Upper lobe of left lung (tissue), 6 donors: ENCODE measurements around the gene CCDC160. TPM values are rescaled to one million over a fixed set of nuclear protein-coding genes. Genes with fewer than 3 reads are reported as not detected.
"Not testable (repeated sequence)": the region's sequence is repeated elsewhere in the genome, so short reads cannot be mapped to it uniquely, and the experiment has no call there.

Experiments used
- ATAC-seq, 2 donors: fragments of 200-7000 bp; cut with Tn5 transposase; one replicate each; pipeline ENCODE4 v1.9.1; 2022; ENCODE audit warnings: mild to moderate bottlenecking in 2 of 2, moderate library complexity in 2 of 2; ENCODE audit not compliant: low FRiP score in 2 of 2
- DNase-seq, 2 donors: peaks; one replicate each; pipeline ENCODE4 v3.0.0-alpha.2; 2019 to 2020
- H3K27ac ChIP-seq, 4 donors: fragments of 200-600 bp; sonication (generic); one replicate each; pipeline ENCODE4 v1.5.1; 2016 to 2019
- H3K27me3 ChIP-seq, 4 donors: fragments of 200-600 bp; sonication (generic); one replicate each; pipeline ENCODE4 v1.5.1; 2017 to 2019
- H3K36me3 ChIP-seq, 4 donors: fragments of 200-600 bp; sonication (generic); one replicate each; pipeline ENCODE4 v1.5.1; 2016 to 2019
- H3K4me1 ChIP-seq, 4 donors: fragments of 200-600 bp; sonication (generic); one replicate each; pipeline ENCODE4 v1.5.1; 2018 to 2019
- H3K4me3 ChIP-seq, 4 donors: fragments of 200-600 bp; sonication (generic); one replicate each; pipeline ENCODE4 v1.5.1; 2017 to 2019; ENCODE audit warnings: mild to moderate bottlenecking in 2 of 4, moderate library complexity in 1 of 4
- H3K9me3 ChIP-seq, 4 donors: fragments of 200-600 bp; sonication (generic); one replicate each; pipeline ENCODE4 v1.5.1; 2018 to 2019
- CTCF ChIP-seq, 6 experiments: fragments of 450-650 bp in 4 of 6; fragments of 200-600 bp in 2 of 6; sonication (generic) in 2 of 6; IDR thresholded peaks; one replicate each; pipeline ENCODE4 v1.5.1; 2016 to 2019; ENCODE audit warnings: antibody characterized with exemption in 6 of 6
- EP300 ChIP-seq, 4 donors: sonication (generic); formaldehyde crosslinking; IDR thresholded peaks; one replicate each; pipeline ENCODE4 v1.5.1; 2017; ENCODE audit warnings: antibody characterized with exemption in 4 of 4, control low read depth in 2 of 4
- POLR2A ChIP-seq, 4 donors: fragments of 450-650 bp; IDR thresholded peaks; one replicate each; pipeline ENCODE4 v1.5.1; 2016 to 2017; ENCODE audit warnings: antibody characterized with exemption in 4 of 4, mild to moderate bottlenecking in 2 of 4
- POLR2AphosphoS5 ChIP-seq, 2 donors: sonication (generic); formaldehyde crosslinking; IDR thresholded peaks; one replicate each; pipeline ENCODE4 v1.5.1; 2017; ENCODE audit warnings: antibody characterized with exemption in 2 of 2
- WGBS, 2 donors: methylation state at CpG; one replicate each; pipeline ENCODE4 v1.1.5; 2017 to 2018; 5-methylcytosine and 5-hydroxymethylcytosine counted together
- total RNA-seq, 6 donors: library from RNA; depleted of rRNA in 4 of 6; stranded (reverse); fragments of >200 nt in 4 of 6; gene quantifications; one replicate each; pipeline versions ENCODE4 v1.1.0 to v1.2.1, GENCODE V29; 2016 to 2021
- donor health status: DM: no; HTN: no; CAD: no; lungs with moderate emphysema.
- donor health status: DM: no; HTN: yes; CAD: no; lungs with severe emphysema.

CCDC160 gene
- total RNA-seq, 6 donors from 2014 or later = 0.27 to 4.2 (median 2.5) TPM; not detected in 3

- no peaks in the 10 kb centered on the region for H3K36me3 ChIP-seq
- no peaks in the 10 kb centered on the region for H3K27me3 ChIP-seq
- H3K4me3 ChIP-seq = no peak overlapping the region
- ATAC-seq = no peak
- TF ChIP-seq EP300 (IDR thresholded peaks at IDR 0.05) = no peak
- H3K27ac ChIP-seq = no peak overlapping the region
- DNase-seq = no peak
- H3K4me1 ChIP-seq = no peaks in the 10 kb centered on the region
- H3K9me3 ChIP-seq = peaks cover 0 to 7% (median 0%) of the 10 kb centered on the region in 4 donors
- 58 to 73% methylated on average over 3 of the region's 3 CpGs for WGBS, 2 donors
These were observed 30.8 kb upstream of the CCDC160 start for GRCh38 chrX:134206221-134206620.

GRCh38 chrX:134210465-134210864 is 26.5 kb upstream of the CCDC160 start:
- Histone ChIP-seq H3K4me3 (no peak overlapping the region), H3K27ac (no peak overlapping the region)
- no peak for DNase-seq

GRCh38 chrX:134235236-134235635 is 1.7 kb upstream of the CCDC160 start:
- no peak for ATAC-seq
- Histone ChIP-seq H3K9me3 (no peaks in the 10 kb centered on the region), H3K27ac (no peak overlapping the region), H3K4me1 (peaks cover 0 to 6% (median 0%) of the 10 kb centered on the region in 4 donors), H3K27me3 (peaks cover 0 to 8% (median 0%) of the 10 kb centered on the region in 4 donors), H3K4me3 (no peak overlapping the region), H3K36me3 (no peaks in the 10 kb centered on the region)
- TF ChIP-seq EP300 (IDR thresholded peaks at IDR 0.05) = no peak
- no peak for TF ChIP-seq POLR2AphosphoS5 (IDR thresholded peaks at IDR 0.05)
- TF ChIP-seq CTCF (IDR thresholded peaks at IDR 0.05) = no peak
- TF ChIP-seq POLR2A (IDR thresholded peaks at IDR 0.05) = no peak
- no peak for DNase-seq
- 53% methylated on average over 4 of the region's 4 CpGs for WGBS, 2 donors

More at GRCh38 chrX:134210465-134210864, 26.5 kb upstream of the CCDC160 start:
- Histone ChIP-seq H3K4me1 (no peaks in the 10 kb centered on the region), H3K9me3 (peaks cover 0 to 7% (median 0%) of the 10 kb centered on the region in 4 donors), H3K27me3 (no peaks in the 10 kb centered on the region), H3K36me3 (no peaks in the 10 kb centered on the region)
- TF ChIP-seq CTCF (IDR thresholded peaks at IDR 0.05) (no peak), POLR2AphosphoS5 (IDR thresholded peaks at IDR 0.05) (no peak), POLR2A (IDR thresholded peaks at IDR 0.05) (no peak), EP300 (IDR thresholded peaks at IDR 0.05) (no peak)
- no peak for ATAC-seq

- H3K36me3 ChIP-seq, ATAC-seq, DNase-seq, H3K9me3 ChIP-seq, H3K4me1 ChIP-seq, H3K27me3 ChIP-seq, H3K4me3 ChIP-seq, H3K27ac ChIP-seq: not testable (repeated sequence)
- 88 to 90% methylated on average over 4 to 9 of the region's 9 CpGs for WGBS, 2 donors
These were observed 1.2 kb downstream of the CCDC160 start for GRCh38 chrX:134238144-134238543.

- H3K9me3 ChIP-seq = no peaks in the 10 kb centered on the region
- peaks cover 0 to 8% (median 0%) of the 10 kb centered on the region in 4 donors for H3K27me3 ChIP-seq
- ATAC-seq (no peak), DNase-seq (no peak)
- peaks cover 0 to 6% (median 0%) of the 10 kb centered on the region in 4 donors for H3K4me1 ChIP-seq
- no peak for TF ChIP-seq POLR2A (IDR thresholded peaks at IDR 0.05)
- TF ChIP-seq CTCF (IDR thresholded peaks at IDR 0.05) = no peak
- TF ChIP-seq POLR2AphosphoS5 (IDR thresholded peaks at IDR 0.05) = no peak
- TF ChIP-seq EP300 (IDR thresholded peaks at IDR 0.05) = no peak
- H3K36me3 ChIP-seq = no peaks in the 10 kb centered on the region
- WGBS, 2 donors = 48 to 56% methylated on average over 1 of the region's 1 CpG
- no peak overlapping the region for H3K27ac ChIP-seq
- H3K4me3 ChIP-seq = no peak overlapping the region
These were observed 2.0 kb downstream of the CCDC160 start for GRCh38 chrX:134239016-134239415.

GRCh38 chrX:134240209-134240608 is 3.2 kb downstream of the CCDC160 start:
- no peak for DNase-seq
- Histone ChIP-seq H3K4me3 (no peak overlapping the region), H3K27me3 (peaks cover 0 to 8% (median 0%) of the 10 kb centered on the region in 4 donors), H3K36me3 (no peaks in the 10 kb centered on the region), H3K27ac (no peak overlapping the region), H3K4me1 (peaks cover 0 to 6% (median 0%) of the 10 kb centered on the region in 4 donors), H3K9me3 (no peaks in the 10 kb centered on the region)
- 32% methylated on average over 2 of the region's 2 CpGs; no CpG with 5 or more reads in 1 of the 2 donors for WGBS, 2 donors
- TF ChIP-seq POLR2A (IDR thresholded peaks at IDR 0.05) = no peak
- no peak for TF ChIP-seq EP300 (IDR thresholded peaks at IDR 0.05)
- no peak for TF ChIP-seq POLR2AphosphoS5 (IDR thresholded peaks at IDR 0.05)
- no peak for TF ChIP-seq CTCF (IDR thresholded peaks at IDR 0.05)
- no peak for ATAC-seq
